Measurements from ENCODE around the gene NKIRAS2. TPM values are rescaled to one million over a fixed set of nuclear protein-coding genes. Genes with fewer than 3 reads are reported as not detected.
A peak's percentile ranks its signal among the peaks of the same experiment; 100 is the strongest.

The NKIRAS2 gene
- total and polyA plus RNA-seq, 2 of the 13 experiments (the other 11 are each of a cell fraction or from before 2014, with no cell fraction given) = 27.9 to 42.0 TPM

DNA sequence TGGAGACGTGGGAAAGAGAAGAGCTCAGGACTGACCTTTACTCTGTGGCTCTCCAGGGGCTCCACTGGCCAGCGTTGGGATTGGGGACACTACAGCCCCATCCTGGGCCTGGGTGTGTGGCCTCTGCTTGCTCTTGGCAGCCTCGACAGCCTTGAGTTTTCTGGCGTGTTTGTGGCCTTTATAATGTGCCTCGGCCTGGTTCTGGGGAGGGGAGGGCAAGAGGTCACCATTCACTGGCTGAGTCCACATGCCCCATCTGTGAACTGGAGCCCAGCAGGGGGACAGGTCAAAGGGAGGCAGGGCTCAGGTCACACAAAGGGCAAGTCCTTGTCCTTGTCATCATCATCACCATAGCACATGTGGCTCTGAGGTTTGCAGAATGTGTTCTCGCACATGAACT lies 11.7 kb downstream of the NKIRAS2 start (continued):
- TF ChIP-seq NR2C2 (CRISPR knock-in tag; IDR thresholded peaks at IDR 0.05; ENCODE audit: borderline replicate concordance) (peak; percentile 80), CBFB (CRISPR knock-in tag; IDR thresholded peaks at IDR 0.05) (no peak), MAX (IDR thresholded peaks at IDR 0.05) (peak; percentile 46; the same call in 1 of the 2 replicates), ZNF761 (CRISPR knock-in tag; conservative IDR thresholded peaks at IDR 0.05) (no peak), REPIN1 (CRISPR knock-in tag; IDR thresholded peaks at IDR 0.05; ENCODE audit: borderline replicate concordance, low read depth) (0 out of 2 replicates have a peak, but pooled peaks have one; percentile 56), ZMYM3 (CRISPR knock-in tag; IDR thresholded peaks at IDR 0.05) (peak; percentile 62; the same call in 1 of the 2 replicates), SALL1 (CRISPR knock-in tag; IDR thresholded peaks at IDR 0.05) (peak; percentile 75), KDM1A (CRISPR knock-in tag; IDR thresholded peaks at IDR 0.05) (no peak), SUZ12 (IDR thresholded peaks at IDR 0.05; ENCODE audit: low read depth, low read length) (no peak), ZNF768 (CRISPR knock-in tag; IDR thresholded peaks at IDR 0.05) (no peak), MTA1 (CRISPR knock-in tag; IDR thresholded peaks at IDR 0.05; ENCODE audit: borderline replicate concordance) (peak; percentile 66; the same call in 1 of the 2 replicates), FOXA1 (IDR thresholded peaks at IDR 0.05) (no peak), FOXA1 (CRISPR knock-in tag; IDR thresholded peaks at IDR 0.05) (peak; percentile 27; the same call in 1 of the 2 replicates), SAP130 (CRISPR knock-in tag; IDR thresholded peaks at IDR 0.05; ENCODE audit: low read depth) (peak; percentile 22; the same call in 1 of the 2 replicates), HDAC1 (CRISPR knock-in tag; IDR thresholded peaks at IDR 0.05) (peak; percentile 74), ZSCAN25 (CRISPR knock-in tag; IDR thresholded peaks at IDR 0.05) (no peak), IKZF5 (CRISPR knock-in tag; IDR thresholded peaks at IDR 0.05) (no peak), PRDM15 (CRISPR knock-in tag; IDR thresholded peaks at IDR 0.05) (no peak), YY1 (IDR thresholded peaks at IDR 0.05; ENCODE audit: insufficient read depth, insufficient replicate concordance, low read depth, low read length) (no peak), TIGD3 (CRISPR knock-in tag; IDR thresholded peaks at IDR 0.05; ENCODE audit: borderline replicate concordance) (no peak), MXI1 (IDR thresholded peaks at IDR 0.05; ENCODE audit: borderline replicate concordance, low read depth, low read length) (no peak), BCL6 (CRISPR knock-in tag; IDR thresholded peaks at IDR 0.05) (peak; percentile 48; the same call in 1 of the 2 replicates)
- TF ChIP-seq, protein P1, sequence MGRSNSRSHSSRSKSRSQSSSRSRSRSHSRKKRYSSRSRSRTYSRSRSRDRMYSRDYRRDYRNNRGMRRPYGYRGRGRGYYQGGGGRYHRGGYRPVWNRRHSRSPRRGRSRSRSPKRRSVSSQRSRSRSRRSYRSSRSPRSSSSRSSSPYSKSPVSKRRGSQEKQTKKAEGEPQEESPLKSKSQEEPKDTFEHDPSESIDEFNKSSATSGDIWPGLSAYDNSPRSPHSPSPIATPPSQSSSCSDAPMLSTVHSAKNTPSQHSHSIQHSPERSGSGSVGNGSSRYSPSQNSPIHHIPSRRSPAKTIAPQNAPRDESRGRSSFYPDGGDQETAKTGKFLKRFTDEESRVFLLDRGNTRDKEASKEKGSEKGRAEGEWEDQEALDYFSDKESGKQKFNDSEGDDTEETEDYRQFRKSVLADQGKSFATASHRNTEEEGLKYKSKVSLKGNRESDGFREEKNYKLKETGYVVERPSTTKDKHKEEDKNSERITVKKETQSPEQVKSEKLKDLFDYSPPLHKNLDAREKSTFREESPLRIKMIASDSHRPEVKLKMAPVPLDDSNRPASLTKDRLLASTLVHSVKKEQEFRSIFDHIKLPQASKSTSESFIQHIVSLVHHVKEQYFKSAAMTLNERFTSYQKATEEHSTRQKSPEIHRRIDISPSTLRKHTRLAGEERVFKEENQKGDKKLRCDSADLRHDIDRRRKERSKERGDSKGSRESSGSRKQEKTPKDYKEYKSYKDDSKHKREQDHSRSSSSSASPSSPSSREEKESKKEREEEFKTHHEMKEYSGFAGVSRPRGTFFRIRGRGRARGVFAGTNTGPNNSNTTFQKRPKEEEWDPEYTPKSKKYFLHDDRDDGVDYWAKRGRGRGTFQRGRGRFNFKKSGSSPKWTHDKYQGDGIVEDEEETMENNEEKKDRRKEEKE (IDR thresholded peaks at IDR 0.05) = no peak

Data from HepG2 (cell line).